Endothelial cell of umbilical vein (primary cell): ENCODE measurements around the gene OR2W3. TPM values are rescaled to one million over a fixed set of nuclear protein-coding genes. Genes with fewer than 3 reads are reported as not detected.
"Not testable (repeated sequence)": the region's sequence is repeated elsewhere in the genome, so short reads cannot be mapped to it uniquely, and the experiment has no call there.

Experiments
- BruUV-seq: library from RNA; stranded (reverse); fragments of 400-500 nt; replicated peaks from 2 replicates; lab custom pipeline; 2021; lab: Mats Ljungman, UMichigan
- CTCF ChIA-PET: fragments of 300-600, 350-600 bp; sonication (Branson Sonifier 250); formaldehyde crosslinking; loops from one replicate; lab custom pipeline; 2021; ENCODE audit warnings: antibody characterized with exemption, inconsistent platforms; lab: Charles Lee
- POLR2A ChIA-PET: fragments of 300-600, 350-600 bp; sonication (Branson Sonifier 250); formaldehyde crosslinking; loops from one replicate; lab custom pipeline; 2021; ENCODE audit warnings: antibody characterized with exemption, inconsistent platforms; lab: Charles Lee
- DNase-seq: peaks from one replicate; pipeline ENCODE4 v3.0.0-alpha.2; 2011; ENCODE audit warnings: low read depth, low spot score
- FAIRE-seq: peaks from 2 replicates; lab custom pipeline; 2011; peaks lifted over from hg19 to GRCh38; lab: Jason Lieb, UNC
- H2AFZ ChIP-seq: 2 replicates; pipeline ENCODE4 v1.6.0; 2012; ENCODE audit warnings: low read depth, low read length, control low read depth, inconsistent platforms
- H3K27ac ChIP-seq: 2 replicates; pipeline ENCODE4 v1.5.1; 2011; ENCODE audit warnings: low read depth, mild to moderate bottlenecking, control low read depth, low read length, moderate library complexity; ENCODE audit not compliant: insufficient read depth
- H3K27me3 ChIP-seq, 2 experiments: 2 replicates each; pipeline versions ENCODE4 v1.6.0 to v1.6.1; 2011; ENCODE audit warnings: low read length in 2 of 2, mixed read lengths in 1 of 2; ENCODE audit not compliant: control insufficient read depth in 2 of 2, insufficient read depth in 2 of 2
- H3K36me3 ChIP-seq, 2 experiments: 2 replicates in 1 of 2; 3 replicates in 1 of 2; pipeline ENCODE4 v1.5.1; 2011; ENCODE audit warnings: low read length in 2 of 2, mild to moderate bottlenecking in 1 of 2, moderate library complexity in 1 of 2; ENCODE audit not compliant: control insufficient read depth in 2 of 2, insufficient read depth in 2 of 2; ENCODE audit errors: extremely low read depth in 1 of 2
- H3K4me1 ChIP-seq: 3 replicates; pipeline ENCODE4 v1.5.1; 2011; ENCODE audit warnings: mild to moderate bottlenecking, low read length; ENCODE audit not compliant: control insufficient read depth, insufficient read depth; ENCODE audit errors: extremely low read depth
- H3K4me2 ChIP-seq: 2 replicates; pipeline ENCODE4 v1.6.1; 2011; ENCODE audit warnings: low read length, control low read depth, mixed read lengths; ENCODE audit not compliant: insufficient read depth
- H3K4me3 ChIP-seq, 3 experiments: fragments of 200-600 bp in 1 of 3; sonication (generic), shearing (Covaris generic) in 1 of 3; replicated peaks in 1 of 3; 2 replicates each; pipeline ENCODE4 v1.5.1; 2011 to 2016; ENCODE audit warnings: control low read depth in 3 of 3, low read length in 3 of 3, mild to moderate bottlenecking in 2 of 3, inconsistent platforms in 1 of 3, low read depth in 1 of 3, moderate library complexity in 1 of 3; ENCODE audit not compliant: insufficient read depth in 1 of 3
- H3K79me2 ChIP-seq: 2 replicates; pipeline ENCODE4 v1.6.0; 2012; ENCODE audit warnings: low read length, inconsistent platforms; ENCODE audit not compliant: control insufficient read depth, insufficient read depth
- H3K9ac ChIP-seq: replicated peaks from 2 replicates; pipeline ENCODE3; 2011; ENCODE audit warnings: low read length, control low read depth; ENCODE audit not compliant: insufficient read depth; ENCODE audit errors: extremely low read depth
- H3K9me1 ChIP-seq: replicated peaks from 3 replicates; pipeline ENCODE4 v1.6.0; 2011; ENCODE audit warnings: mild to moderate bottlenecking, low read length; ENCODE audit not compliant: control insufficient read depth, insufficient read depth; ENCODE audit errors: extremely low read depth
- H3K9me3 ChIP-seq: replicated peaks from 2 replicates; pipeline ENCODE4 v1.5.1; 2012; ENCODE audit warnings: low read length, inconsistent platforms; ENCODE audit not compliant: control insufficient read depth, insufficient read depth
- H4K20me1 ChIP-seq: replicated peaks from 2 replicates; pipeline ENCODE3; 2011; ENCODE audit warnings: mild to moderate bottlenecking, low read length; ENCODE audit not compliant: control insufficient read depth, insufficient read depth; ENCODE audit errors: extremely low read depth
- FOS ChIP-seq: IDR thresholded peaks from 2 replicates; pipeline ENCODE4 v1.6.1; 2011; ENCODE audit warnings: mild to moderate bottlenecking, low read length, moderate library complexity, borderline replicate concordance; ENCODE audit not compliant: insufficient read depth
- GATA2 ChIP-seq: IDR thresholded peaks from 2 replicates; pipeline ENCODE4 v1.7.0; 2011; ENCODE audit warnings: low read depth, mild to moderate bottlenecking, moderate library complexity, mixed read lengths, low read length; ENCODE audit not compliant: insufficient read length, insufficient read depth
- dilution Hi-C: fragments of 300-500 bp; cut with MboI; formaldehyde crosslinking; loops from one replicate; pipeline ENCODE4 v1.15.0; 2019; ENCODE audit warnings: low sequenced_read_pairs; ENCODE audit not compliant: extremely low pct_ligation_motif_present
- intact Hi-C: fragments of 100-400 bp; cut with micrococcal nuclease; formaldehyde crosslinking; loops from one replicate; pipeline ENCODE4 v1.10.0; 2022
- polyA plus RNA-seq, 4 experiments: library from polyadenylated mRNA; depleted of rRNA in 3 of 4; stranded (reverse) in 3 of 4; unstranded in 1 of 4; fragments of >200 nt; gene quantifications; 2 replicates each; pipeline versions ENCODE4 v1.2.1 to v1.2.3, GENCODE V29; 2011 to 2012; ENCODE audit warnings: missing spikeins in 1 of 4
- total RNA-seq: library from RNA; stranded (reverse); gene quantifications from 2 replicates; pipeline ENCODE4 v1.2.3, GENCODE V29; 2021
- TF ChIP-seq, protein P1 (sequence below), 2 donors: IDR thresholded peaks; 1 replicate in 1 of 2; 2 replicates in 1 of 2; pipeline ENCODE4 v1.5.1; 2011; ENCODE audit warnings: low read length in 2 of 2, mild to moderate bottlenecking in 2 of 2, moderate library complexity in 2 of 2, control low read depth in 1 of 2, inconsistent platforms in 1 of 2, low read depth in 1 of 2; ENCODE audit not compliant: insufficient read depth in 1 of 2; ENCODE audit errors: extremely low read depth in 1 of 2

Gene OR2W3
- total and polyA plus RNA-seq, 2 donors (not counting 3 experiments of a cell fraction or from before 2014, with no cell fraction given) = not detected

DNA sequence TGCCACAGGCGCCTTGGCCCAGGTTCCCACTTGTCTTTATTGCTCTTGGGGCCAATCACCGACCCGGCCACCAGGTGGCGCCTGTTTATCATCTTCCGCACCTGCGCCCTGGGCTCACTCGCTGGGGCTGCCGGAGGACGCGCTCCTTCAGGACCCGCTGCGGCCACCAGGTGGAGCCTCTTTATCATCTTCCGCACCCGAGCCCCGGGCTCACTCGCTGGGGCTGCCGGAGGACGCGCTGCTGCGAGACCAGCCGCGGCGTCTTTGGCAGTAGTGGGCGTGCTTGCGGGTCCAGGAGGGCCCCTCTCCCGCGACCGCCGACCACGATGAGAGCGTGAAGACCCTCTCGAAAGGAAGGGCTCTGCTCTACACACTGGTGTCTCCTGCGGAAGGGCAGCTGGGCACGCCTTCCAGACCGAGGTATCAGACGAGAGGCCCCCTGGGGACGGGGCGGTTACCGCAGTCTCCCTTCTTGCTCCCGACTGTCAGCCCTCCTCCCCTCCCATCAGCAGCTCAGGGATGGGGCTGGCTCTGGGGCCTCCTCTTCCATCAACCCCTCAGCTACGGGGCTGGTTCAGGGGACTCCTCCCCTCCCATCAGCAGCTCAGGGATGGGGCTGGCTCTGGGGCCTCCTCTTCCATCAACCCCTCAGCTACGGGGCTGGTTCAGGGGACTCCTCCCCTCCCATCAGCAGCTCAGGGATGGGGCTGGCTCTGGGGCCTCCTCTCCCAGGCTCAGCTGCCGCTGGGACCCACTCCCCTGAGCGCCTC is 41.8 kb downstream of the OR2W3 start:
- H4K20me1 ChIP-seq, FAIRE-seq, POLR2A ChIA-PET, H3K4me1 ChIP-seq, H3K4me2 ChIP-seq, H3K9me1 ChIP-seq, H2AFZ ChIP-seq, dilution Hi-C loops, H3K9ac ChIP-seq, CTCF ChIA-PET, H3K9me3 ChIP-seq, H3K27ac ChIP-seq, H3K27me3 ChIP-seq, H3K79me2 ChIP-seq, BruUV-seq, H3K36me3 ChIP-seq: not testable (repeated sequence)
- TF ChIP-seq, protein P1, sequence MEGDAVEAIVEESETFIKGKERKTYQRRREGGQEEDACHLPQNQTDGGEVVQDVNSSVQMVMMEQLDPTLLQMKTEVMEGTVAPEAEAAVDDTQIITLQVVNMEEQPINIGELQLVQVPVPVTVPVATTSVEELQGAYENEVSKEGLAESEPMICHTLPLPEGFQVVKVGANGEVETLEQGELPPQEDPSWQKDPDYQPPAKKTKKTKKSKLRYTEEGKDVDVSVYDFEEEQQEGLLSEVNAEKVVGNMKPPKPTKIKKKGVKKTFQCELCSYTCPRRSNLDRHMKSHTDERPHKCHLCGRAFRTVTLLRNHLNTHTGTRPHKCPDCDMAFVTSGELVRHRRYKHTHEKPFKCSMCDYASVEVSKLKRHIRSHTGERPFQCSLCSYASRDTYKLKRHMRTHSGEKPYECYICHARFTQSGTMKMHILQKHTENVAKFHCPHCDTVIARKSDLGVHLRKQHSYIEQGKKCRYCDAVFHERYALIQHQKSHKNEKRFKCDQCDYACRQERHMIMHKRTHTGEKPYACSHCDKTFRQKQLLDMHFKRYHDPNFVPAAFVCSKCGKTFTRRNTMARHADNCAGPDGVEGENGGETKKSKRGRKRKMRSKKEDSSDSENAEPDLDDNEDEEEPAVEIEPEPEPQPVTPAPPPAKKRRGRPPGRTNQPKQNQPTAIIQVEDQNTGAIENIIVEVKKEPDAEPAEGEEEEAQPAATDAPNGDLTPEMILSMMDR (IDR thresholded peaks at IDR 0.05; ENCODE audit: extremely low read depth in 1 of 2, insufficient read depth in 1 of 2, low read depth in 1 of 2, low read length in 2 of 2) = peak; percentile 60 to 69
- intact Hi-C loops = loop anchor here (1.0 kb wide), 1 partner anchor 870 kb away; no protein-coding TSS in a partner anchor
- DNase-seq = peak; percentile 15
- peak overlapping the region in 1 of 3 experiments; percentile 17 for H3K4me3 ChIP-seq

DNA sequence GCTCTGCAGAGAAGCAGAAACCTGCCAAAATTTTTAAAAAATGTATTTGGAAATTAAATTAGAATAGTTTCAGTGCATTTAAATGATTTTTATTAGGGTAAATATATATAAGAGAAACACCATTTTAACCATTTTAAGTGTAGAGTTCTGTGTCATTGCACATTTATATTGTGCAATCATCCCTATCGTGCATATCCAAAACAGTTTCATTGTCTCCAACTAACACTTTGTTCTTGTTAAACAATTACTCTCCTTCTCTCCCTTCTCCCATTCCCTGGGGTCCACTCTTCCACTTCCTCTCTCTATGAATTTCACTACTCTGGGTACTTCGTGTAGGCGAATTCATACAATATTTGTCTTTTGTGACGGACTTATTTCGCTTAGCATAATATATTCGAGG is 47.2 kb downstream of the OR2W3 start:
- intact Hi-C loops (no loop called here), dilution Hi-C loops (no loop called here)
- DNase-seq (no peak), FAIRE-seq (no peak)
- no peaks in the 10 kb centered on the region for H3K27me3 ChIP-seq
- H3K9me1 ChIP-seq = no peaks in the 10 kb centered on the region
- no peak overlapping the region for H3K9ac ChIP-seq
- no peak overlapping the region for H2AFZ ChIP-seq
- POLR2A ChIA-PET = no interaction called here
- no peaks in the 10 kb centered on the region for H3K36me3 ChIP-seq
- no peaks in the 10 kb centered on the region for H3K4me1 ChIP-seq
- BruUV-seq = no TSS peak
- no peaks in the 10 kb centered on the region for H3K9me3 ChIP-seq
- TF ChIP-seq GATA2 = no peak
- TF ChIP-seq FOS = no peak
- H3K27ac ChIP-seq = no peak overlapping the region
- H4K20me1 ChIP-seq = no peaks in the 10 kb centered on the region
- no peak overlapping the region for H3K4me3 ChIP-seq
- H3K79me2 ChIP-seq = no peaks in the 10 kb centered on the region
- CTCF ChIA-PET = no interaction called here
- H3K4me2 ChIP-seq = no peak overlapping the region

Other genes with a start within 250 kb of the OR2W3 start
- gene OR13G1, start 215.8 kb upstream of the OR2W3 start, total RNA-seq = not detected in 2 replicates
- gene OR13G1, start 215.8 kb upstream of the OR2W3 start, polyA plus RNA-seq = not detected in 2 replicates
- not detected in 2 replicates for gene OR6F1, start 178.9 kb upstream of the OR2W3 start, total RNA-seq
- gene OR6F1, start 178.9 kb upstream of the OR2W3 start, polyA plus RNA-seq = not detected in 2 replicates
- not detected in 2 replicates for gene OR14K1, start 157.0 kb upstream of the OR2W3 start, total RNA-seq
- not detected in 2 replicates for gene OR14K1, start 157.0 kb upstream of the OR2W3 start, polyA plus RNA-seq
- gene OR14A2, start 147.4 kb upstream of the OR2W3 start, total RNA-seq = not detected in 2 replicates
- not detected in 2 replicates for gene OR14A2, start 147.4 kb upstream of the OR2W3 start, polyA plus RNA-seq
- not detected in 2 replicates for gene OR1C1, start 135.0 kb upstream of the OR2W3 start, total RNA-seq
- gene OR1C1, start 135.0 kb upstream of the OR2W3 start, polyA plus RNA-seq = not detected in 2 replicates
- gene OR14A16, start 71.5 kb upstream of the OR2W3 start, total RNA-seq = not detected in 2 replicates
- not detected in 2 replicates for gene OR14A16, start 71.5 kb upstream of the OR2W3 start, polyA plus RNA-seq
- not detected in 2 replicates for gene OR11L1, start 53.7 kb upstream of the OR2W3 start, total RNA-seq
- not detected in 2 replicates for gene OR11L1, start 53.7 kb upstream of the OR2W3 start, polyA plus RNA-seq
- gene TRIM58, start 38.4 kb upstream of the OR2W3 start, total RNA-seq = not detected in 2 replicates
- not detected in 2 replicates for gene TRIM58, start 38.4 kb upstream of the OR2W3 start, polyA plus RNA-seq
- not detected in 2 replicates for gene OR2T8, start 24.7 kb downstream of the OR2W3 start, total RNA-seq
- gene OR2T8, start 24.7 kb downstream of the OR2W3 start, polyA plus RNA-seq = not detected in 2 replicates
- gene OR2AJ1, start 29.3 kb downstream of the OR2W3 start, total RNA-seq = not detected in 2 replicates
- gene OR2AJ1, start 29.3 kb downstream of the OR2W3 start, polyA plus RNA-seq = not detected in 2 replicates
- gene OR2L8, start 53.3 kb downstream of the OR2W3 start, total RNA-seq = not detected in 2 replicates
- not detected in 2 replicates for gene OR2L8, start 53.3 kb downstream of the OR2W3 start, polyA plus RNA-seq
- not detected in 2 replicates for gene OR2AK2, start 69.6 kb downstream of the OR2W3 start, total RNA-seq
- 0.08 TPM in 1 of 2 replicates, not detected in the other for gene OR2AK2, start 69.6 kb downstream of the OR2W3 start, polyA plus RNA-seq
- gene OR2L5, start 118.1 kb downstream of the OR2W3 start, total RNA-seq = not detected in 2 replicates
- not detected in 2 replicates for gene OR2L5, start 118.1 kb downstream of the OR2W3 start, polyA plus RNA-seq
- 0.07 TPM in 1 of 2 replicates, not detected in the other for gene OR2L2, start 134.5 kb downstream of the OR2W3 start, total RNA-seq
- gene OR2L2, start 134.5 kb downstream of the OR2W3 start, polyA plus RNA-seq = not detected in 2 replicates
- not detected in 2 replicates for gene OR2L3, start 151.2 kb downstream of the OR2W3 start, total RNA-seq
- not detected in 2 replicates for gene OR2L3, start 151.2 kb downstream of the OR2W3 start, polyA plus RNA-seq
- not detected in 2 replicates for gene OR2L13, start 199.6 kb downstream of the OR2W3 start, total RNA-seq
- gene OR2L13, start 199.6 kb downstream of the OR2W3 start, polyA plus RNA-seq = not detected in 2 replicates
- gene OR2M5, start 249.6 kb downstream of the OR2W3 start, total RNA-seq = not detected in 2 replicates
- not detected in 2 replicates for gene OR2M5, start 249.6 kb downstream of the OR2W3 start, polyA plus RNA-seq